HEK293T (cell line): ENCODE data around the gene UTP20.

Experiments
- FOXK2 ChIP-seq: fragments of 450-650 bp; IDR thresholded peaks from 2 replicates; pipeline ENCODE4 v1.6.1; 2016; ENCODE audit warnings: mild to moderate bottlenecking
- LEF1 ChIP-seq: fragments of 450-650 bp; IDR thresholded peaks from 2 replicates; pipeline ENCODE4 v1.6.1; 2017; ENCODE audit warnings: mild to moderate bottlenecking, borderline replicate concordance
- SP1 ChIP-seq: fragments of 450-650 bp; IDR thresholded peaks from 2 replicates; pipeline ENCODE4 v1.6.1; 2017
- SUZ12 ChIP-seq: fragments of 450-650 bp; IDR thresholded peaks from 2 replicates; pipeline ENCODE4 v1.6.1; 2016; ENCODE audit warnings: mild to moderate bottlenecking
- ZNF384 ChIP-seq: fragments of 450-650 bp; IDR thresholded peaks from 2 replicates; pipeline ENCODE4 v1.6.1; 2016

GRCh38 chr12:101243074-101243473 is 36.8 kb upstream of the UTP20 start:
- TF ChIP-seq SUZ12 (no peak), ZNF384 (no peak), LEF1 (no peak), FOXK2 (no peak), SP1 (no peak)
